Smooth muscle cell (in vitro differentiated cells): ENCODE measurements around the gene CRIP2. TPM values are rescaled to one million over a fixed set of nuclear protein-coding genes. Genes with fewer than 3 reads are reported as not detected.

Source experiments
- DNase-seq: peaks from one replicate; lab custom pipeline; 2025; ENCODE audit not compliant: unreplicated experiment; lab: John Stamatoyannopoulos, UW
- H2AFZ ChIP-seq: fragments of 200-600 bp; sonication (generic); 2 replicates; pipeline ENCODE4 v1.6.0; 2016; ENCODE audit warnings: antibody characterized with exemption, low read depth, mild to moderate bottlenecking
- H3F3A ChIP-seq: fragments of 200-600 bp; sonication (generic); 2 replicates; pipeline ENCODE4 v1.6.0; 2017; ENCODE audit warnings: antibody characterized with exemption, low read depth
- H3K27ac ChIP-seq: fragments of 200-600 bp; sonication (generic); 2 replicates; pipeline ENCODE4 v1.5.1; 2016; ENCODE audit warnings: low read depth, mild to moderate bottlenecking
- H3K27me3 ChIP-seq: fragments of 200-600 bp; sonication (generic); 2 replicates; pipeline ENCODE4 v1.6.1; 2016; ENCODE audit warnings: low read depth, mild to moderate bottlenecking
- H3K36me3 ChIP-seq: fragments of 200-600 bp; sonication (generic); 2 replicates; pipeline ENCODE4 v1.5.1; 2016; ENCODE audit warnings: low read depth
- H3K4me1 ChIP-seq: fragments of 200-600 bp; sonication (generic); 2 replicates; pipeline ENCODE4 v1.5.1; 2016; ENCODE audit warnings: low read depth
- H3K4me2 ChIP-seq: fragments of 200-600 bp; sonication (generic); 2 replicates; pipeline ENCODE4 v1.6.0; 2016; ENCODE audit warnings: mild to moderate bottlenecking
- H3K4me3 ChIP-seq: fragments of 200-600 bp; sonication (generic); 2 replicates; pipeline ENCODE4 v1.5.1; 2016; ENCODE audit warnings: mild to moderate bottlenecking
- H3K79me2 ChIP-seq: fragments of 200-600 bp; sonication (generic); 2 replicates; pipeline ENCODE4 v1.6.0; 2016; ENCODE audit warnings: low read depth, mild to moderate bottlenecking
- H3K9ac ChIP-seq: fragments of 200-600 bp; sonication (generic); 2 replicates; pipeline ENCODE4 v1.6.0; 2016; ENCODE audit warnings: low read depth
- H3K9me3 ChIP-seq: fragments of 200-600 bp; sonication (generic); replicated peaks from 2 replicates; pipeline ENCODE4 v1.5.1; 2016; ENCODE audit warnings: low read depth
- H4K20me1 ChIP-seq: fragments of 200-600 bp; sonication (generic); 2 replicates; pipeline ENCODE4 v1.6.0; 2016; ENCODE audit warnings: low read depth
- CTCF ChIP-seq: fragments of 200-600 bp; sonication (generic); IDR thresholded peaks from 2 replicates; pipeline ENCODE4 v1.5.1; 2017; ENCODE audit warnings: borderline replicate concordance, mild to moderate bottlenecking, antibody characterized with exemption; ENCODE audit not compliant: insufficient read depth, poor library complexity, severe bottlenecking
- WGBS: methylation state at CpG from one replicate; pipeline ENCODE4 v1.1.7; 2016; ENCODE audit warnings: low lambda C conversion rate; 5-methylcytosine and 5-hydroxymethylcytosine counted together
- polyA plus RNA-seq: library from polyadenylated mRNA; unstranded; fragments of >200 nt; fragmentation: Nextera tagmentation; extraction: Ambion mirVana; gene quantifications from 2 replicates; pipeline ENCODE4 v1.2.1, GENCODE V29; 2016
- total RNA-seq: library from RNA; depleted of rRNA; stranded (reverse); fragments of >200 nt; gene quantifications from 2 replicates; pipeline ENCODE4 v1.2.3, GENCODE V29; 2014

CRIP2 gene
- total and polyA plus RNA-seq, 2 experiments from 2014 or later: 14.1 to 38.1 TPM

- no peak overlapping the region for H3K9ac ChIP-seq
- peaks cover 12% of the 10 kb centered on the region for H3K4me1 ChIP-seq
- H3K4me3 ChIP-seq: no peak overlapping the region
- H3K36me3 ChIP-seq: no peaks in the 10 kb centered on the region
- no peak for DNase-seq
- no peak overlapping the region for H2AFZ ChIP-seq
- H4K20me1 ChIP-seq: peaks cover 10% of the 10 kb centered on the region
- WGBS: 89% methylated on average over 8 of the region's 8 CpGs
- peaks cover 3% of the 10 kb centered on the region for H3K27me3 ChIP-seq
- H3K27ac ChIP-seq: no peak overlapping the region
- no peaks in the 10 kb centered on the region for H3K79me2 ChIP-seq
- no peaks in the 10 kb centered on the region for H3F3A ChIP-seq
- H3K9me3 ChIP-seq: no peaks in the 10 kb centered on the region
- TF ChIP-seq CTCF: no peak
- no peak overlapping the region for H3K4me2 ChIP-seq
These were observed 2.7 kb upstream of the CRIP2 start for GRCh38 chr14:105471823-105472485.

- no peaks in the 10 kb centered on the region for H3F3A ChIP-seq
- no peak for TF ChIP-seq CTCF
- no peak overlapping the region for H3K4me2 ChIP-seq
- H3K27me3 ChIP-seq: peaks cover 3% of the 10 kb centered on the region
- no peak overlapping the region for H3K9ac ChIP-seq
- H3K79me2 ChIP-seq: no peaks in the 10 kb centered on the region
- no peaks in the 10 kb centered on the region for H3K9me3 ChIP-seq
- peaks cover 12% of the 10 kb centered on the region for H3K4me1 ChIP-seq
- H2AFZ ChIP-seq: no peak overlapping the region
- DNase-seq: no peak
- 94% methylated on average over 12 of the region's 12 CpGs for WGBS
- no peak overlapping the region for H3K4me3 ChIP-seq
- H3K36me3 ChIP-seq: no peaks in the 10 kb centered on the region
- H3K27ac ChIP-seq: no peak overlapping the region
- H4K20me1 ChIP-seq: peaks cover 6% of the 10 kb centered on the region
These were observed 2.1 kb upstream of the CRIP2 start for GRCh38 chr14:105472486-105472991.

GRCh38 chr14:105473033-105473676, 1.5 kb upstream of the CRIP2 start:
- H3K4me1 ChIP-seq: peaks cover 12% of the 10 kb centered on the region

More at GRCh38 chr14:105473033-105473676, 1.5 kb upstream of the CRIP2 start:
- no peak for TF ChIP-seq CTCF
- peaks cover 8% of the 10 kb centered on the region for H3K27me3 ChIP-seq
- no peak overlapping the region for H3K27ac ChIP-seq
- 50% methylated on average over 7 of the region's 7 CpGs for WGBS
- H2AFZ ChIP-seq: no peak overlapping the region
- no peaks in the 10 kb centered on the region for H3K79me2 ChIP-seq
- H3K4me2 ChIP-seq: peak overlapping the region; percentile 96
- H3K9ac ChIP-seq: no peak overlapping the region
- H3F3A ChIP-seq: no peaks in the 10 kb centered on the region
- H3K9me3 ChIP-seq: no peaks in the 10 kb centered on the region
- peaks cover 6% of the 10 kb centered on the region for H4K20me1 ChIP-seq
- H3K36me3 ChIP-seq: no peaks in the 10 kb centered on the region
- no peak overlapping the region for H3K4me3 ChIP-seq
- DNase-seq: no peak
